ENCODE data around the gene EDA. TPM values are rescaled to one million over a fixed set of nuclear protein-coding genes. Genes with fewer than 3 reads are reported as not detected.

The EDA gene
- total and polyA plus RNA-seq, 10 of the 15 experiments (the other 5 are each of a cell fraction or from before 2014, with no cell fraction given): 0.06 TPM; not detected in 9

DNA sequence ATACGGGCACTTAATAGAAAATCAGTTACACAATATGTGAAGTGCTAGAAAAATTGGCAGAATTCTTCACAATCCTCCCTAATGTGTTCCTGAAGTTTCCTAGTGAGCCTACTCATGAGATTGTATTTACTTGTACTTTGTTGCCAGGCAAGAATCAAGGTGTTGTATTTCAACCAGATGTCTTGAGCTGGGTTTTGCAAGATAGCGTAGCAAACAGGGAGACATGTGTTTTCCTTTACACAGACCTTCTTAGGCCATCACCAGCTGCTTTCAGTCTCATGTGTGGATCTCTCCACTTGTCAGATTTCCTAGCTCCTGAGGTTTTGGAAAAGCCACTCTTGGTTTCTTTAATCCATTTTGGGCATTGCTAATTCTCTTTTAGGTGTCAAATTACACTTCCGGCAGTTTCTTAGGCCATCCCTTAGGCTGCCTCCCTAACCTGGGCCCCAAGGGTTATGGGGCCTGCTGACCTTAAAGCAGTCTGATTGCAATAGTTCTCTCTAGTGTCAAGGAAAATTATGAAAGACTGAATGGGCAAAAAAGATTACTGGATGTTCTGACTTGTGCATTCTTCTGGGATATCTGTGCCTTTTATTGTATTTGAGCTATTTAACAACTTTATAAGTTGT, 12.2 kb upstream of the EDA start:
- 54% methylated on average over 3 of the region's 3 CpGs for WGBS (ENCODE audit: insufficient coverage, insufficient replicate concordance, low lambda C conversion rate, missing lambda C conversion rate)
- no peak for FAIRE-seq

More for the DNA sequence above, 12.2 kb upstream of the EDA start:
- no peaks in the 10 kb centered on the region for H3K36me3 ChIP-seq (ENCODE audit: control insufficient read depth in 2 of 2, insufficient read depth in 2 of 2, low read length in 1 of 2)
- no peak overlapping the region for H3K27ac ChIP-seq (ENCODE audit: control insufficient read depth, insufficient read depth)
- in situ Hi-C loops (cut with MboI): no loop called here
- DNase-seq (ENCODE audit: low read depth, low spot score): no peak
- H3K27me3 ChIP-seq (replicated peaks in 1 of 2; ENCODE audit: control insufficient read depth in 2 of 2, insufficient read depth in 2 of 2, low read length in 1 of 2): no peaks in the 10 kb centered on the region
- H3K9ac ChIP-seq (ENCODE audit: control insufficient read depth, insufficient read depth, low read length): no peak overlapping the region
- intact Hi-C loops (cut with micrococcal nuclease; ENCODE audit: unreplicated experiment): no loop called here
- CTCF ChIA-PET: interaction anchor here (0.6 kb wide), 1 partner anchor 179 kb away, joined by 3 read pairs; no protein-coding TSS in a partner anchor
- RAD21 ChIA-PET (ENCODE audit: unreplicated experiment): no interaction called here
- POLR2A ChIA-PET: no interaction called here
- H2AFZ ChIP-seq (ENCODE audit: control insufficient read depth, low read depth, low read length): no peak overlapping the region
- SMC1A ChIA-PET (ENCODE audit: uncharacterized antibody, unreplicated experiment): no interaction called here
- no peaks in the 10 kb centered on the region for H4K20me1 ChIP-seq (ENCODE audit: control insufficient read depth, insufficient read depth)
- TF ChIP-seq, protein P1, sequence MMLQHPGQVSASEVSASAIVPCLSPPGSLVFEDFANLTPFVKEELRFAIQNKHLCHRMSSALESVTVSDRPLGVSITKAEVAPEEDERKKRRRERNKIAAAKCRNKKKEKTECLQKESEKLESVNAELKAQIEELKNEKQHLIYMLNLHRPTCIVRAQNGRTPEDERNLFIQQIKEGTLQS (IDR thresholded peaks at IDR 0.05; ENCODE audit: borderline replicate concordance, extremely low read depth, low read depth, low read length): no peak
- TF ChIP-seq NR2F1 (conservative IDR thresholded peaks at IDR 0.05) (no peak), ETV6 (conservative IDR thresholded peaks at IDR 0.05 in 1 of 2, IDR thresholded peaks at IDR 0.05 in 1 of 2; ENCODE audit: borderline replicate concordance in 1 of 2, low read depth in 1 of 2) (no peak), LARP7 (IDR thresholded peaks at IDR 0.05) (no peak), TCF12 (IDR thresholded peaks at IDR 0.05; ENCODE audit: low read depth, low read length) (no peak), POLR2AphosphoS2 (IDR thresholded peaks at IDR 0.05; ENCODE audit: low read depth, low read length) (no peak), ZNF24 (IDR thresholded peaks at IDR 0.05) (no peak), GATAD2B (conservative IDR thresholded peaks at IDR 0.05; ENCODE audit: low read depth) (no peak), CEBPB (IDR thresholded peaks at IDR 0.05; ENCODE audit: borderline replicate concordance in 1 of 2, low read depth in 2 of 2, low read length in 2 of 2) (no peak), EED (IDR thresholded peaks at IDR 0.05; ENCODE audit: low read depth) (no peak), ESRRA (IDR thresholded peaks at IDR 0.05; ENCODE audit: low read length) (no peak), BMI1 (IDR thresholded peaks at IDR 0.05; ENCODE audit: borderline replicate concordance) (no peak), MYB (IDR thresholded peaks at IDR 0.05; ENCODE audit: borderline replicate concordance, low read depth, low read length) (no peak), SPI1 (IDR thresholded peaks at IDR 0.05; ENCODE audit: borderline replicate concordance, insufficient read depth, low read depth, low read length) (no peak), BHLHE40 (IDR thresholded peaks at IDR 0.05; ENCODE audit: borderline replicate concordance in 1 of 2, low read depth in 2 of 2, low read length in 1 of 2) (no peak), CHD4 (IDR thresholded peaks at IDR 0.05) (no peak)
- TF ChIP-seq, protein P2, sequence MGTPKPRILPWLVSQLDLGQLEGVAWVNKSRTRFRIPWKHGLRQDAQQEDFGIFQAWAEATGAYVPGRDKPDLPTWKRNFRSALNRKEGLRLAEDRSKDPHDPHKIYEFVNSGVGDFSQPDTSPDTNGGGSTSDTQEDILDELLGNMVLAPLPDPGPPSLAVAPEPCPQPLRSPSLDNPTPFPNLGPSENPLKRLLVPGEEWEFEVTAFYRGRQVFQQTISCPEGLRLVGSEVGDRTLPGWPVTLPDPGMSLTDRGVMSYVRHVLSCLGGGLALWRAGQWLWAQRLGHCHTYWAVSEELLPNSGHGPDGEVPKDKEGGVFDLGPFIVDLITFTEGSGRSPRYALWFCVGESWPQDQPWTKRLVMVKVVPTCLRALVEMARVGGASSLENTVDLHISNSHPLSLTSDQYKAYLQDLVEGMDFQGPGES (IDR thresholded peaks at IDR 0.05): no peak
- TF ChIP-seq, protein P3, sequence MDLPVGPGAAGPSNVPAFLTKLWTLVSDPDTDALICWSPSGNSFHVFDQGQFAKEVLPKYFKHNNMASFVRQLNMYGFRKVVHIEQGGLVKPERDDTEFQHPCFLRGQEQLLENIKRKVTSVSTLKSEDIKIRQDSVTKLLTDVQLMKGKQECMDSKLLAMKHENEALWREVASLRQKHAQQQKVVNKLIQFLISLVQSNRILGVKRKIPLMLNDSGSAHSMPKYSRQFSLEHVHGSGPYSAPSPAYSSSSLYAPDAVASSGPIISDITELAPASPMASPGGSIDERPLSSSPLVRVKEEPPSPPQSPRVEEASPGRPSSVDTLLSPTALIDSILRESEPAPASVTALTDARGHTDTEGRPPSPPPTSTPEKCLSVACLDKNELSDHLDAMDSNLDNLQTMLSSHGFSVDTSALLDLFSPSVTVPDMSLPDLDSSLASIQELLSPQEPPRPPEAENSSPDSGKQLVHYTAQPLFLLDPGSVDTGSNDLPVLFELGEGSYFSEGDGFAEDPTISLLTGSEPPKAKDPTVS (IDR thresholded peaks at IDR 0.05; ENCODE audit: low read depth, low read length): no peak
- TF ChIP-seq, protein P4, sequence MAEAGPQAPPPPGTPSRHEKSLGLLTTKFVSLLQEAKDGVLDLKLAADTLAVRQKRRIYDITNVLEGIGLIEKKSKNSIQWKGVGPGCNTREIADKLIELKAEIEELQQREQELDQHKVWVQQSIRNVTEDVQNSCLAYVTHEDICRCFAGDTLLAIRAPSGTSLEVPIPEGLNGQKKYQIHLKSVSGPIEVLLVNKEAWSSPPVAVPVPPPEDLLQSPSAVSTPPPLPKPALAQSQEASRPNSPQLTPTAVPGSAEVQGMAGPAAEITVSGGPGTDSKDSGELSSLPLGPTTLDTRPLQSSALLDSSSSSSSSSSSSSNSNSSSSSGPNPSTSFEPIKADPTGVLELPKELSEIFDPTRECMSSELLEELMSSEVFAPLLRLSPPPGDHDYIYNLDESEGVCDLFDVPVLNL (IDR thresholded peaks at IDR 0.05; ENCODE audit: low read depth, low read length): no peak
- H3K9me3 ChIP-seq (replicated peaks; ENCODE audit: control insufficient read depth, insufficient read depth, low read length): no peaks in the 10 kb centered on the region
- no TSS peak for BruUV-seq (replicated peaks)
- no peaks in the 10 kb centered on the region for H3K4me1 ChIP-seq (ENCODE audit: control insufficient read depth, insufficient read depth, low read length)
- H3K79me2 ChIP-seq (ENCODE audit: control insufficient read depth, insufficient read depth, low read length): no peaks in the 10 kb centered on the region
- no peak overlapping the region for H3K4me2 ChIP-seq (ENCODE audit: control insufficient read depth, insufficient read depth)
- no peak overlapping the region for H3K4me3 ChIP-seq
- no peak for ATAC-seq
